Stimulated activated CD4-positive, alpha-beta T cell treated with anti-CD3 and anti-CD28 coated beads, Interleukin-12 subunit alpha, Interleukin-12 subunit beta, amount 100 ng/mL, for 4 hours (primary cell): Measurements from ENCODE around the gene MRFAP1L1.
A peak's percentile ranks its signal among the peaks of the same experiment; 100 is the strongest.
"Not testable (repeated sequence)": the region's sequence is repeated elsewhere in the genome, so short reads cannot be mapped to it uniquely, and the experiment has no call there.

ENCODE experiments used
- DNase-seq: peaks from one replicate; pipeline ENCODE4 v3.0.0-alpha.2; 2020

The MRFAP1L1 gene

DNA sequence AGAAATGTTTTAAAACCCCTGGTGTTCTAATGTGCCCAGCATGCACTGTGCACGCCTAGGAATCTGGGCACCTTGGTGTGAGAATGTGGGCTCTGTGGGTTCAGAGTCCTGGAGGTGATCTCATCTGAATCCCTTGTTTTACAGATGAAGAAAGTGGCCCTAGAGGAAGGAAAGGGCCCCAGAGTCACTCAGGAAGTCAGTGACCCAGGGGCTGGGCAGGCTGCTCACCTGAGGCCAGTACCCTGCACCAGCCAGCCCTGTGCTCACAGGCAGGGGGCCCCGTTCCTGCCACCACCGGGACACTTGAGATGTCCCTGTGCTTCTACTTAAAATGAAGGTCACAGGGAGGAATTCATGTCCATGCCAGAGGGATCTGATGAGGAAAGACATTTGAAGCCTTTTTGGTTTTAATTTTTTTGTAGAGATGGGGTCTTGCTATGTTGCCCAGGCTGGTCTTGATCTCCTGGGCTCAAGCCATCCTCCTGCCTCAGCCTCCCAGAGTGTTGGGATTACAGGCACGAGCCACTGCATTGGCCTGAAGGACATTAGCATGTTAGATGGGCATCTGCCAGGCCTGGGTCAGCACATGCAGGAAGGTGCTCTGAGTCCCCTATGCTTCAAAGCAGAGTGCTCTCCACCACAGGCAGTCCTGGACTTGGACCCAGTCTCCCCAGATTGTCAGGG lies 23.4 kb downstream of the MRFAP1L1 start:
- no peak for DNase-seq

DNA sequence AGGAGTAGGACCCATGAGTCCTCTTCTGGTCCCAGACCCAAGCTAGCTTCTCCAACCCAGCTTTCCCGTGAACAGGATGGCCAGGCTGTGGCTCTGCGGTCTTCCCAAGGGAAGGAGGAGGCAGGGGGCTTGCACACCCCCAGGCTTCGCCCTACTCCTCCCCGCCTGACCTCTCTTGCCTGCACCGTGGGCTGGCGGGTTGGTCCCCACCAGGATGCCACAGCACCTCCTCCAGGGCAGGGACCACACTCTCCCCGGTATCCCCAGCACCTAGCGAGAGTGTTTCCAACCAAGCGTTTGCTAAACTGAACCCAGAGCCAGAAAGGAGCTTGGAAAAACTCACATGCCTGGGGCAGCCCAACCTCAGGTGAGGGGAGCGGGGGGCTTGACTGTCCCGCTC lies 25.0 kb downstream of the MRFAP1L1 start:
- no peak for DNase-seq

DNA sequence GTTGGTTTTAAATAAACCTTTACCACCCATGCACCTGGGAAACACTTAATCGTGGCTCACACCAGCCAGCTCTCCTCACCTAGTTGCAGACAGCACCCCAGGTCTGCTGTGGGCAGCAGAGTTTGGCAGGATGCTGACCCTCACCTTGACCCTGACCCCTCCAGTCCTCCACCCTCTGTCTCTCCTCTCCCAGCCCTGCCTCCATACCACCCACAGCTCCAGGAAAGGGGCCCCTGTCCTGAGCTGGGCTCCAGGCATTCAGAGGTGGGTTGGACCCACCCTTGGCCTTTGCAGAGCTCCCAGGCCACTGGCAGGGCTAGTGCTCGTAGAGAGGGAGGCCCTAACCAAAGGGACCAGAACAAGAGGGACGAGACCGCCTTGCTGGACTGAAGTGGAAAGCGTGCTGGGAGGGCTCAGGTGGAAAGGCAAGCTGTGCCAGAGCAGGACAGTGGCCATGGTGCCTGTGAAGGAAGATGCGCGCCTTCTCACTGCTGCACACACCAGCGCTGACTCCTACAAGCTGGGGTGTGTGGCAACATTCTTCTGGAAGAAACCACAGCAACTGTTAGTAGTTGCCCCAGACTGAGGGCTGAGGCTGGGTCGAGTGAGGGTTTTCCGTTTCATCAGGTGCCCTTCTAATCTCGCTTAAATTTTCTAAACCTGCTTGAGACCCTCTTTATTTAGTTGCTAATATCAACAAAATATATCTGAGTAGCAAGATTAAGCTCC lies 26.6 kb downstream of the MRFAP1L1 start:
- no peak for DNase-seq

DNA sequence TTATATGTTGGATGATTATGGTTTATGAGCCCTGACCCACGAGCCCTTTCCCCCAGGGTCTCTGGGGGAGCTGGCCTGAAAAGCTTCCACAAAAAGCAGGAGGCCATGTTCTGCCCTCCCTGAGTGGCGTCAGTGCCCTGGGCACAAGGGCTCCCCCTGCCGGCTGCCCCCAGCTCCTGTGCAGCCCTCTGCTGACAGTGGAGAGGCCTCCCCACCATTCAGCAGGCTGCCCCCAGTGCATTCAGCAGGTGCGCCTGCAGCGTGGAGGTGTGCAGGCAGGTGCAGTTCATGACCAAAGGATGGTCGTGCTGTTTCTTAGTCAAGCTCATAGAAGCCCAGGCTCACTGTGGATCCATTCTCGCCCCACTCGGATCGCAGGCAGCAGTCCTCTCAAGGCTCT lies 28.5 kb downstream of the MRFAP1L1 start:
- DNase-seq = no peak

DNA sequence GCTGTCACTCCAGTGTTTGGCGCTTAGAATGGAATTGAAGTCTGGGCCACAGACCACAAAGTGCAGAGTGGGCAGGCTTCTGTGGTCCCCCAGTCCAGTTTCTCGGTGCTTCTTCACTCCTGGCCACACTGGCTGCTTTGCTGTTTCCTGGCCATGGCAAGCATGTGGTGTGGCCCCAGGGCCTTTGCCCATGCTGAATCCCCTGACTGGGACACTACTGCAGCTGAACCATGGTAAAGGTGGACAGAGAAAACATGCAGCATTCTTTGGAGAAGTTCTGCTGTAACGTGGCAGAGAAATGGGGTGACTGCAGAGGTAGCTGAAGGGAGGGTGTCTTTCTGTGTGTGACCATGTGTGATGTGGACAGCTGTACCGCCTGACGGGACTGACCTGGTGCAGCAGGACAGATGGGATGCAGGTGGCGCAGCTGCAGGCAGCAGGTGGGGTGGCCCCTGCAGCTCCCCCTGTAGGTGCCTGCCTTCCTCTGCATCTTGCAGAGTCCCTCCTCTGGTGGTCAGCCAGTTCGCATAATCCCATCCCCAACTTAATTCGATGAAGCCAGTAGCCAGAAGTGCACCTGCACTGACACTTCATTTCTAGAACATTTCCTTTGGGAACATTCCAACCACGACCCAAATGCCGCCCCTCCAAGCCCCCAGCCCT lies 29.2 kb downstream of the MRFAP1L1 start:
- no peak for DNase-seq

DNA sequence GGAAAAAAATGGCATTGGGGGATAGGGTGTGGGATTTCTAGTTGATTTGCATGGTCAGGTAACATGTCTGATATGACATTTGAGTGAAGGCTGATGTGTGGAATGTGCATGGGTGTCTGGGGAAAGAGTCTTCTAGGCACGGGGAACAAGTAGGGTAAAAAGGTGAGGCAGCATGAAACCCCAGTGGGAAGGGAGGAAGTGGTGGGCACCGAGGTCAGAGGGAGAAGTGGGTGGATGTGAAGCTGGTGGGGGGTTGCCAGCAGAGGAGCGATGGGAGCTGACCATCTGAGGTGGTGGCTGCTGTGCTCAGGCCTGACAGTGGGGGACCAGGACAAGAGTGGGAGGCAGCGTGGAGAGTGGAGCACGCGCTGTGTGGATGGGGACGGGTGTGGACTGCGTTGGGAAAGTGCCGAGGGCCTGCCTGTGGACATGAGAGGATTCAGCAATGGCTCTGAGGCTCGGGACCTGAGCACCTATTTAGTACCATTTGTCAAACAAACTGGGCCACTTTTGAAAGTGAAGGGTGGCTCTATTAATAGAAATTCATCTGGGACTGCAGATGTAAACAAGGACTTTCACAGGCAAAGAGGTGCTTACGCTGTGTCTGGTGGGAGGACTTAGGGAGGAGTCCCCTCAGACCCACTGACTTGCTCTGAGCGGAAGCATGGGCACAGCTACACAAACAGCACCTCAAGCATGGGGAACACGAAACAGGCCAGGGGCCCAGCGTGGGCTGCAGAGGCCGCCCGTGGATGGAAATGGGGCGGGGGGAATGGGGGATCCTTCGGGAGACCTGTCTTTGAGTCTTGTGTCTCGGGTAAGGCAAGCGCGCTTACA lies 32.7 kb downstream of the MRFAP1L1 start:
- no peak for DNase-seq

DNA sequence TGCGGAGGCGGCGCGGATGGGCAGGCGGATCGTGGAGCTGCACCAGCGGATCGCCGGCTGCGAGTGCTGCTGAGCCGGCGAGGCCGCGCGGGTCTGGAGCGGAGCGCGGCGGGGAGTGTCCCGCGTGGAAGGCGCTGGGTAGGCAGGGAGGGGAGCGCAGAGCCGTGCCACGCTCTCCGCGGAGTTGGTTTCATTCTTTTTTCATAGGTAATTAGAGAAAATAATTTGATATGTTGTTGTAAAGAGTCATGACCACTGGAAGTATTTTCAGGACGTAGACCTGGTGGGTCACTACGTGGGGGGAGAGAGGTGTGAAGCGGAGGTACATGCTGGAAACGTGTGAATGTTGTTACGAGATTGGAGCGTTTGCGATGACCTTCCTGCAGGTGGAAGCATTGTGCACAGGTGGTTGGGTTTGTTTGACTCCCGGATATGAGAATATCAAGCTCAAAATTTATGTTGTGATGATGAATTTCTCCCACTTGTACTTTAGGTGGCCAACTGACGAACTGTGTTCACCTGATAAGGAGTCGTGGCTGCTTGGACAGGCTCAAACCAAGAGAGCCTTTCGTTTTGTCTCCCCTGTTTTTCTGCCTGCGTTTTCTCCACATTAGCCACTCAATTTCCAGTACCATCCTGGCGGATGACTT lies 35.0 kb downstream of the MRFAP1L1 start:
- DNase-seq = peak; percentile 48

DNA sequence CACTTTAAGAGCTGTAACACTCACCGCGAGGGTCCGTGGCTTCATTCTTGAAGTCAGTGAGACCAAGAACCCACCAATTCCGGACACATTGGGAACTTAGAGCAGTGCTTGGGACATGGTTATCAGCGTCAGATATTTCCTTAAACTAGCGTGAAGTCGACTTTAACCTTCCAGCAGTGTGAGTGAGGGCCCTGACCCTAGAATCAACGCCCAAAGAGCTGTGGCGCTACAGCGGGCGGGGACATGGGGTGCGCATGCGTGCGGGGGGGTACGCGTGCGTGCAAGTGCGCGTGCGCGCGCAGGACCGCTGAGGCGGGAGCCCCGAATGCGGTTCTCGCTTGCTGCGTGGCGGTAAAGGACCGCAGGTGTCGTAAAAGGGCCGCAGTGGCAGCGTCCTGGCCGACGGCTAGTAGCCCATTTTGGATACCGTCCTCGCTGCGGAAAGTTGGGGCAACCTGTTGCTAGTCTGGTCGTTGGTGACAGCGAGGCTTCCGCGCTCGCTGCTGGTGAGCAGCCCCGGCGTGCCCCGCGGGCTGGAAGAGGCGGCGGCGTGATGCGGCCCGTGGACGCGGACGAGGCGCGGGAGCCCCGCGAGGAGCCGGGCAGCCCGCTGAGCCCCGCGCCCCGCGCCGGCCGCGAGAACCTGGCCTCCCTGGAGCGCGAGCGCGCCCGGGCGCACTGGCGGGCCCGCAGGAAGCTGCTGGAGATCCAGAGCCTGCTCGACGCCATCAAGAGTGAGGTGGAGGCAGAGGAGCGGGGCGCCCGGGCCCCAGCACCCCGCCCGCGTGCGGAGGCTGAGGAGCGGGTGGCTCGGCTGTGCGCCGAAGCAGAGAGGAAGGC lies 35.8 kb downstream of the MRFAP1L1 start:
- peak; percentile 90 for DNase-seq

DNA sequence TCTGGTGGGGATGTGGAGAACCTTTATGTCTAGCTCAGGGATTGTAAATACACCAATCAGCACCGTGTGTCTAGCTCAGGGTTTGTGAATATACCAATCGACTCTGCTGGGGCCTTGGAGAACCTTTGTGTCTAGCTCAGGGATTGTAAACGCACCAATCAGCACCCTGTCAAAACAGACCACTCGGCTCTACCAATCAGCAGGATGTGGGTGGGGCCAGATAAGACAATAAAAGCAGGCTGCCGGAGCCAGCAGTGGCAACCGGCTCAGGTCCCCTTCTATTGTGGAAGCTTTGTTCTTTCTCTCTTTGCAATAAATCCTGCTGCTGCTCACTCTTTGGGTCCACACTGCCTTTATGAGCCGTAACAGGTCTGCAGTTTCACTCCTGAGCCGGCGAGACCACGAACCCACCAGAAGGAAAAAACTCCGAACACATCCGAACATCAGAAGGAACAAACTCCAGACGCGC lies 36.4 kb downstream of the MRFAP1L1 start:
- peak; percentile 26 for DNase-seq

DNA sequence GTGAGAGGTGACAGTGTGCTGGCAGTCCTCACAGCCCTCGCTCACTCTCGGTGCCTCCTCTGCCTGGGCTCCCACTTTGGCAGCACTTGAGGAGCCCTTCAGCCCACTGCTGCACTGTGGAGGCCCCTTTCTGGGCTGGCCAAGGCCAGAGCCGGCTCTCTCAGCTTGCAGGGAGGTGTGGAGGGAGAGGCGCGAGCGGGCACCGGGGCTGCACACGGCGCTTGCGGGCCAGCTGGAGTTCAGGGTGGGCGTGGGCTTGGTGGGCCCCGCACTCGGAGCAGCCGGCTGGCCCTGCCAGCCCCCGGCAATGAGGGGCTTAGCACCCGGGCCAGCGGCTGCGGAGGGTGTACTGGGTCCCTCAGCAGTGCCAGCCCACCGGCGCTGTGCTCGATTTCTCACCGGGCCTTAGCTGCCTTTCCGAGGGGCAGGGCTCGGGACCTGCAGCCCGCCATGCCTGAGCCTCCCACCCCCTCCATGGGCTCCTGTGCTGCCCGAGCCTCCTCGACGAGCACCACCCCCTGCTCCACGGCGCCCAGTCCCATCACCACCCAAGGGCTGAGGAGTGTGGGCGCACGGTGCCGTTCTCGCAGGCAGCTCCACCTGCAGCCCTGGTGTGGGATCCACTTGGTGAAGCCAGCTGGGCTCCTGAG lies 37.0 kb downstream of the MRFAP1L1 start:
- DNase-seq = not testable (repeated sequence)

DNA sequence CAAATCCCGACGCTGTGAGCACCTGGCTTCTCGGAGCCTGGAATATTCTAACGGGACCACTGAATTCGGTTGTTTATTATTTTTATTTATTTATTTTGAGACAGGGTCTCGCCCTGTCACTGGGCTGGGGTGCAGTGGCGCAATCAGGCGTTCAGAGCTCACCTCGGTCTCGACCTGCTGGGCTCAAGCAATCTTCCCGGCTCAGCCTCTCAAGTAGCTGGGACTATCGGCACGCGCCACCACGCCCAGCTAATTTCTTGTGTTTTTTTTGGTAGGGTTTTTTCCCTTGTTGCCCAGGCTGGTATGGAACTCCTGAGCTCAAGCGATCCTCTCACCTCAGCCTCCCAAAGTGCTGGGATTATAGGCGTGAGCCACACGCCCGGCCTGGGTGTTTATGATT lies 37.5 kb downstream of the MRFAP1L1 start:
- DNase-seq = no peak

DNA sequence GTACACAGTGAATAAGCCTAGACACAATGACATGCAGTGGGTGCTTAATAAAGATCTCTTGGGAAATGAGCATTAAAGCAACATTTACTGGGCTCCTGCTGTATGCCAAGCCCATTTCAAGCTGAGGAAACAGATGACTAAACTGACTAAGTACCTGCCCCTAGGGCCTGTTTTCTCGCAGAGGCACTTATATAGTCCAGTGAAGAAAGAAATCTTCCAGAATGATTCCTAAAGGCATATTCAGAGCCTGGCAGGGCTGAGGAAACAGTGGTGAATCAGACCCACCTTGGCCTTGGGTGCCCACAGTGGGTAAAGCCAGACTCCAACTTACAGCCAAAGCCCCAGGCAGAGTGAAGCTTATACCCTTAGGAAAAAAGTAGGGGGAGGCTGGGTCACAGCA lies 38.0 kb downstream of the MRFAP1L1 start:
- no peak for DNase-seq

DNA sequence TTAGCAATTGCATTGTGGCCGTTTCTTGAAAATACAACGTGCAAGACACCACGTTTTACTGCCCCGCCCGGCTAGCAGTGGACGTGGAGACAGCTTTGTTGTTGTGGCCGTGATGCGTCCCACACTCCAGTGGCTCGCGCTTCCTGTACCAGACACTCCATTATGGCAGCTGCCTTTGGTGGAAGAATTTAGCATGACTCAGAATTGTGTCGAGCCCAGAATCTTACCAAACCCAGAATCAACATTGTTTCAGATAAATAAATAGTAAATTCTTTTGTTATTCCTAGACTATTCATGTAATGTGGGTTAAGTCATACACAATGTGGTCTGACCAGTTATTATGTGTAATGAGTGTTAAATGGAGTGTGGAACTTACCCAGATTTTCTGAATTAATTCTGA lies 41.3 kb downstream of the MRFAP1L1 start:
- DNase-seq = no peak

DNA sequence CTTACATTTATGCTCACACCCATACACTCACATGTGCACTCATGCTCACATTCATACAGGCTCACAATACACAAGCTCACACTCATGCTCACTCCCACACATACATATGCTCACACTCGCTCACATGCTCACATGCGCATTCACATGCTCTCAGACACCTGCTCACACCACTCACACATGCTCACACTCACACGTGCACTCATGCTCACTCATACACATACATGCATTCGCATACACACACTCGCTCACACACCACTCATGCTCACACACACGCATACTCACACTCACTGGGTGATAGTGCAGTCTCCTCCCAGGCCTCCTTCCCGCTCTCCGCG lies 44.4 kb downstream of the MRFAP1L1 start:
- no peak for DNase-seq

DNA sequence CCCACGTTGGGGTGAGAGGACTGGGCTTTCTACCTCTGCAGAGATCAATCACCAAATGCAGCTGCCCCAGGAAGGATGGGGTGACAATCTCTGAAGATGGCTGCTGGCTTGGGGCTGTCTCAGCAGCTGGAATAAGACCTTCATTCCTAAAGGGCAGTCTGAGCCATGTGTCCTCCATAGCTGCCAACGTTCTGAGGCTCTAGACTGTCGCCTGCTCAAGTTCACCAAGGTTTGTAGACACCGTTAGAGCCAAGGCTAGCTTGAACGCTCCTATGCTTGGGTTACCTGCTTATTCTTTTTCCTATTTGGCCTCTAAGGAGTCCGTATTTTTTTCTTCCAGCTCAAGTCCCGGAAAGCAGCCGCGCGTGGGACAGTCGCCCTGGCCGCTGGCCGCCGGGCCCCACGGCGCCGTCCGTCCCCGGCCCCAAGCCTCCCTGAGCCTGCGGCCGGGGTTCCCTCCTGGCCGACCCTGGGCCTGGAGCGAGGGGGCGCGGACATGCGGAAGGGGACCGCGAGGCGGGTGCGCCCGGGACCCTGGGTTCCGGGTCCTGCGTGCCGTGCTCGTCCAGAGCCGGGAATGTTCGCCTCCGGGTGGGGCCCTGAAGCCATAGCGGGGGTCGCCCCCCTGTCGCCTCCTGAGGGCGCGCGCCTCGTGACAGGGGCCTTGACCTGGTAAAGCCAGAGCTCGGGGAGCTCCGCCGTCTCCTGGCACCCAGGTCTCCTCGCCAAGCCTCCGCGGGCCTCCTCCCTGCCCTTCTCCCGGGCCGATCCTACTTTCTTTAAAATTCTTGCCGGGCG lies 45.9 kb downstream of the MRFAP1L1 start:
- no peak for DNase-seq

DNA sequence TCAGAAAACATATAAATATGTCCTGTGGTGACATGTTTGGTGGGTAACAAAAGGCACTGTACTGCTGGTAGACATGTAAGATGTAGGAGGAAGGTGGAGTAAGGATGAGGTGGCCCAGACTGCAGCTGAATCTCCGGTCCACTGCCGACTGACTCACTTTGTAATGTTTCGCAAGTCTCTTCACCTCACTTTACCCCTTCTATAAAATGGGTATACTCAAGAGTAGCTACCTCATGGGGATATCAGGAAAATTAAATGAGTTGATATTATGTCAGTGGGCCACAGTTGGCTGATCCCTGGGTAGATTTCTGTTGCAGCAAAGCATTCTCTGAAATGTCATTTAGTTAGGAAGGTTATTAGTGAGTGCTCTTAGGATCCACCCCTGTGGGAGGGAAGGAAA lies 47.1 kb downstream of the MRFAP1L1 start:
- DNase-seq = no peak

DNA sequence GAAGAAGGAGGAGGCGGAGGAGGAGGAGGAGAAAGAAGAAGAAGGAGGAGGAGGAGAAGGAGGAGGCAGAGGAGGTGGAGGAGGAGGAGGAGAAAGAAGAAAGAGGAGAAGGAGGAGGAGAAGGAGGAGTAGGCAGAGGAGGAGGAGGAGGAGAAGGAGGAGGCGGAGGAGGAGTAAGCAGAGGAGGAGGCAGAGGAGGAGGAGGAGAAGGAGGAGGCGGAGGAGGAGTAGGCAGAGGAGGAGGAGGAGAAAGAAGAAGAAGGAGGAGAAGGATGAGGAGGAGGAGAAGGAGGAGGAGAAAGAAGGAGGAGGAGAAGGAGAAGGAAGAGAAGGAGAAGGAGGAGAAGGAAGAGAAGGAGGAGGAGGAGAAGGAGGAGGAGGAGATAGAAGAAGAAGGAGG lies 49.2 kb downstream of the MRFAP1L1 start:
- no peak for DNase-seq

DNA sequence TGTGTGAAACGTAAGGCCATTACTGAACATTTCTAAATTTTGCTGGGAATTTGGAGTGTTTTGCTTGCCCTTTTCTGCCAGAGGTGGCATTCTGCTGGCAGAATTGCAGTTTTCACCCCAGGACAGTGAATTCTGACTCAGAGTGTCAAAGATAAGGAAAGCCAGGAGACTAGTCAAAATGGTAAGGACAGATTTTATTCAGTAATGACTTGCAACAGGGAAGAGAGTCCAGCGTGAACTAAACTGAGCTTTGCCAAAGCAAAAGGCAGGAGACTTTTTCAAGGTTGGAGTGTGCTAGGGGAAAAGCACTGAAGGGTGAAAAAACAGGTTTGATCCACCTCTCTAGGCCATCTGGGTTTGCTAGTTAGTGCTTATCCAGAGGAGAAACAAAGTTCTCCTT lies 49.8 kb downstream of the MRFAP1L1 start:
- DNase-seq = no peak

DNA sequence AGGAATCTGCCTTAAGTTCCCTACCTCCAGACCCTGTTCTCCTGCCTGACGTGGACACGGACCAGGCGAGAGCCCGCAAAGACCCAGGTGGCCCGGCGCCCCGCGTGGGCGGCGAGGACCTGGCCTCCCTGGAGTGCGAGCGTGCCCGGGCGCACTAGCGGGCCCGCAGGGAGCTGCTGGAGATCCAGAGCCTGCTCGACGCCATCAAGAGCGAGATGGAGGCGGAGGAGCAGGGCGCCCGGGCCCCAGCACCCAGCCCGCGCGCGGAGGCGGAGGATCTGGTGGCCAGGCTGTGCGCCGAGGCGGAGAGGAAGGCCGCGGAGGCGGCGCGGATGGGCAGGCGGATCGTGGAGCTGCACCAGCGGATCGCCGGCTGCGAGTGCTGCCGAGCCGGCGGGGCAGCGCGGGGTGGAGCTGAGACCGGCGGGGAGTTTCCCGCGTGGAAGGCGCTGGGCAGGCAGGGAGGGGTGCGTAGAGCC lies 51.0 kb downstream of the MRFAP1L1 start:
- DNase-seq = peak; percentile 50

DNA sequence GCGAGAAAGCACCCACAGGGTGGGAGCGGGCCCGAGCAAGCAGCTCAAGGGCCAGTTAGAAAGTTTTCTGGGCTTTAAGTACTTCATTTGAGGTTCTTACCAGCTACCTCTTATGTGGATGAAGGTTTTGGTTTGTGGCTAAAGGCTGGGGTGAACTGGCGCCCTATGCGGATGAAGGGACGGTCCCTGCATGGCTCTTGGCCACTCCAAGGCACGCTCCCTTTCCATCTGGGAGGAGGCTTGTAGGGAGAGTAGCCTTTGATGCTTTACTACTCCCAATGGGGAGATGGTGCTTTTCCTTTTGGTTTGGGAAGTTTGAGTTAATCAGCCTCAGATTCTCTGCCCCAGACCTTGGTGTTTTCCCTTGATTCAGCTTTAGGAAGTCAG lies 51.5 kb downstream of the MRFAP1L1 start:
- no peak for DNase-seq
